ENCODE measurements around the gene EIF2S1.
"Not testable (repeated sequence)": the region's sequence is repeated elsewhere in the genome, so short reads cannot be mapped to it uniquely, and the experiment has no call there.

DNA sequence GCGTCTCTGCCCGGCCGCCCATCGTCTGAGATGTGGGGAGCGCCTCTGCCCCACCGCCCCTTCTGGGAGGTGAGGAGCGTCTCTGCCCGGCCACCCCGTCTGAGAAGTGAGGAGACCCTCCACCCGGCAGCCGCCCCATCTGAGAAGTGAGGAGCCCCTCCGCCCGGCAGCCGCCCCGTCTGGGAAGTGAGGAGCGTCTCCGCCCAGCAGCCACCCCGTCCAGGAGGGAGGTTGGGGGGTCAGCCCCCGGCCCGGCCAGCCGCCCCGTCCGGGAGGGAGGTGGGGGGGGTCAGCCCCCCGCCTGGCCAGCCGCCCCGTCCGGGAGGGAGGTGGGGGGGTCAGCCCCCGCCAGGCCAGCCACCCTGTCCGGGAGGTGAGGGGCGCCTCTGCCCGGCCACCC lies 18.9 kb upstream of the EIF2S1 start:
- TF ChIP-seq, protein P1, sequence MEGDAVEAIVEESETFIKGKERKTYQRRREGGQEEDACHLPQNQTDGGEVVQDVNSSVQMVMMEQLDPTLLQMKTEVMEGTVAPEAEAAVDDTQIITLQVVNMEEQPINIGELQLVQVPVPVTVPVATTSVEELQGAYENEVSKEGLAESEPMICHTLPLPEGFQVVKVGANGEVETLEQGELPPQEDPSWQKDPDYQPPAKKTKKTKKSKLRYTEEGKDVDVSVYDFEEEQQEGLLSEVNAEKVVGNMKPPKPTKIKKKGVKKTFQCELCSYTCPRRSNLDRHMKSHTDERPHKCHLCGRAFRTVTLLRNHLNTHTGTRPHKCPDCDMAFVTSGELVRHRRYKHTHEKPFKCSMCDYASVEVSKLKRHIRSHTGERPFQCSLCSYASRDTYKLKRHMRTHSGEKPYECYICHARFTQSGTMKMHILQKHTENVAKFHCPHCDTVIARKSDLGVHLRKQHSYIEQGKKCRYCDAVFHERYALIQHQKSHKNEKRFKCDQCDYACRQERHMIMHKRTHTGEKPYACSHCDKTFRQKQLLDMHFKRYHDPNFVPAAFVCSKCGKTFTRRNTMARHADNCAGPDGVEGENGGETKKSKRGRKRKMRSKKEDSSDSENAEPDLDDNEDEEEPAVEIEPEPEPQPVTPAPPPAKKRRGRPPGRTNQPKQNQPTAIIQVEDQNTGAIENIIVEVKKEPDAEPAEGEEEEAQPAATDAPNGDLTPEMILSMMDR (IDR thresholded peaks at IDR 0.05) = not testable (repeated sequence)
- TF ChIP-seq POLR2A (IDR thresholded peaks at IDR 0.05) = not testable (repeated sequence)

Measured in Peyer's patch (tissue), 4 donors.